Subcutaneous abdominal adipose tissue (tissue), 5 donors: ENCODE data around the gene ACSL1.
A peak's percentile ranks its signal among the peaks of the same experiment; 100 is the strongest.

Experiments used
- H3K27ac ChIP-seq: one replicate; pipeline ENCODE4 v1.7.0; 2013; ENCODE audit warnings: low read depth, mild to moderate bottlenecking, inconsistent platforms, low read length, moderate library complexity
- H3K27me3 ChIP-seq, 5 donors: one replicate each; pipeline ENCODE4 v1.7.0; 2013; ENCODE audit warnings: low read length in 5 of 5, inconsistent platforms in 1 of 5; ENCODE audit not compliant: control insufficient read depth in 5 of 5, insufficient read depth in 4 of 5
- H3K36me3 ChIP-seq, 5 donors: one replicate each; pipeline ENCODE4 v1.7.0; 2013; ENCODE audit warnings: low read length in 5 of 5; ENCODE audit not compliant: control insufficient read depth in 5 of 5, insufficient read depth in 5 of 5
- H3K4me1 ChIP-seq, 5 donors: one replicate each; pipeline ENCODE4 v1.7.0; 2013; ENCODE audit warnings: low read length in 5 of 5, mild to moderate bottlenecking in 3 of 5, moderate library complexity in 1 of 5; ENCODE audit not compliant: control insufficient read depth in 5 of 5, insufficient read depth in 5 of 5
- H3K4me3 ChIP-seq, 5 donors: one replicate each; pipeline ENCODE4 v1.7.0; 2013; ENCODE audit warnings: low read length in 5 of 5, low read depth in 1 of 5
- H3K9ac ChIP-seq, 5 donors: one replicate each; pipeline ENCODE4 v1.7.0; 2013; ENCODE audit warnings: low read length in 5 of 5, mild to moderate bottlenecking in 4 of 5, moderate library complexity in 3 of 5
- H3K9me3 ChIP-seq, 5 donors: one replicate each; pipeline ENCODE4 v1.7.0; 2013; ENCODE audit warnings: low read length in 5 of 5; ENCODE audit not compliant: control insufficient read depth in 5 of 5
- donor health status: healthy.
- donor health status: healthy.
- donor health status: healthy.
- donor health status: healthy.
- donor health status: healthy.

ACSL1 gene, protein sequence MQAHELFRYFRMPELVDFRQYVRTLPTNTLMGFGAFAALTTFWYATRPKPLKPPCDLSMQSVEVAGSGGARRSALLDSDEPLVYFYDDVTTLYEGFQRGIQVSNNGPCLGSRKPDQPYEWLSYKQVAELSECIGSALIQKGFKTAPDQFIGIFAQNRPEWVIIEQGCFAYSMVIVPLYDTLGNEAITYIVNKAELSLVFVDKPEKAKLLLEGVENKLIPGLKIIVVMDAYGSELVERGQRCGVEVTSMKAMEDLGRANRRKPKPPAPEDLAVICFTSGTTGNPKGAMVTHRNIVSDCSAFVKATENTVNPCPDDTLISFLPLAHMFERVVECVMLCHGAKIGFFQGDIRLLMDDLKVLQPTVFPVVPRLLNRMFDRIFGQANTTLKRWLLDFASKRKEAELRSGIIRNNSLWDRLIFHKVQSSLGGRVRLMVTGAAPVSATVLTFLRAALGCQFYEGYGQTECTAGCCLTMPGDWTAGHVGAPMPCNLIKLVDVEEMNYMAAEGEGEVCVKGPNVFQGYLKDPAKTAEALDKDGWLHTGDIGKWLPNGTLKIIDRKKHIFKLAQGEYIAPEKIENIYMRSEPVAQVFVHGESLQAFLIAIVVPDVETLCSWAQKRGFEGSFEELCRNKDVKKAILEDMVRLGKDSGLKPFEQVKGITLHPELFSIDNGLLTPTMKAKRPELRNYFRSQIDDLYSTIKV

GRCh38 chr4:184825896-184826690 lies at the start of gene ACSL1:
Gene ACSL1, minus strand, starts transcription at chr4:184825968. Its CDS starts 22,454 bp downstream, at chr4:184803514.
- peak within 1 kb of the TSS; percentile 80 to 88 (median 85) for H3K9ac ChIP-seq
- H3K36me3 ChIP-seq, result no peaks in the 10 kb centered on the region
- no peaks in the 10 kb centered on the region for H3K9me3 ChIP-seq
- H3K27ac ChIP-seq, result peak within 1 kb of the TSS; percentile 95
- H3K4me3 ChIP-seq, result peak within 1 kb of the TSS; percentile 65 to 97 (median 84)
- peaks cover 0 to 54% (median 48%) of the 10 kb centered on the region in 5 donors for H3K4me1 ChIP-seq
- no peaks in the 10 kb centered on the region for H3K27me3 ChIP-seq

DNA sequence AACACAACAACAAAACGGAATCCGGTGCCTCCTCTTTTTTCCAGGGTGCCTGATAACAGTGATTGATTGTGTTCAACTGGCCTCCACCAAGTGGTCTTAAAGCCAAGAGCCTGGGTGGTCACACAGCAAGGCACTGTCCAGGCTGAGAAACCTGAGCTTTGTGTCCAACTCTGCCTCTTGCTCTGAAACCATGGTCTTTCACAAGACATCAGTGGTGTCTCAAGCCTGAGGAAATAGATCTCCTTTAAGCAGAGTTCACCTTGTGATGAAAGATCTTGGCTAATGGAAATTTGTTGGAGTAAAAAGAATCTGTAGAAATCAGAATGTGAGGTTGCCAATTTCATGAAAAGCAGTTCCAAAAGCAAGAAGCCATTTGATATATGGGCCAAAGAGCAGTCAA lies 47.3 kb upstream of the ACSL1 start:
- H3K4me3 ChIP-seq, result no peak overlapping the region
- peak overlapping the region in 1 of 5 donors; percentile 38 for H3K9ac ChIP-seq
- no peaks in the 10 kb centered on the region for H3K9me3 ChIP-seq
- H3K27ac ChIP-seq, result peak overlapping the region; percentile 35
- H3K27me3 ChIP-seq, result no peaks in the 10 kb centered on the region
- H3K36me3 ChIP-seq, result no peaks in the 10 kb centered on the region
- H3K4me1 ChIP-seq, result peaks cover 0 to 39% (median 19%) of the 10 kb centered on the region in 5 donors

DNA sequence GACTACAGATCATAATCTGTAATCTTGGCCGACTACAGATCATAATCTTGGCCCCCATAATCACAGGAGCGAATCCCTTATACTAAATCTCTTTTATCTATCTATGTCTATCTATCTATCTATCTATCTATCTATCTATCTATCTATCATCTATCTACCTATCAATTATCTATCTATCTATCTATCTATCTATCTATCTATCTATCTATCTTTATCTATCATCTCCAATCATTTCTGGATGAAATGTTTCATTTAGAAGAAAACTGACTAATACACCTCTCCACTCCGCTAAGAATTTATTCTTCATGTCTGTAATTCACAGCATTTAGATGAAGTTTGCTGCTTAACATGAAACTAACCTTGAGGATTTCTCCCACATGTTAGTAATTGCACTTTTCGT lies 45.0 kb upstream of the ACSL1 start:
- Histone ChIP-seq H3K4me1 (peaks cover 0 to 37% (median 19%) of the 10 kb centered on the region in 5 donors), H3K27ac (no peak overlapping the region), H3K36me3 (no peaks in the 10 kb centered on the region), H3K9ac (no peak overlapping the region), H3K4me3 (no peak overlapping the region), H3K9me3 (no peaks in the 10 kb centered on the region), H3K27me3 (no peaks in the 10 kb centered on the region)

GRCh38 chr4:184868623-184869022 lies 42.9 kb upstream of the ACSL1 start:
- no peak overlapping the region for H3K27ac ChIP-seq
- H3K4me3 ChIP-seq, result no peak overlapping the region
- H3K4me1 ChIP-seq, result peaks cover 0 to 24% (median 6%) of the 10 kb centered on the region in 5 donors
- no peaks in the 10 kb centered on the region for H3K9me3 ChIP-seq
- no peaks in the 10 kb centered on the region for H3K36me3 ChIP-seq
- H3K9ac ChIP-seq, result no peak overlapping the region
- H3K27me3 ChIP-seq, result no peaks in the 10 kb centered on the region

GRCh38 chr4:184863916-184864315 lies 38.1 kb upstream of the ACSL1 start:
- no peaks in the 10 kb centered on the region for H3K36me3 ChIP-seq
- H3K27me3 ChIP-seq, result no peaks in the 10 kb centered on the region
- H3K9ac ChIP-seq, result no peak overlapping the region

GRCh38 chr4:184861047-184861446 lies 35.3 kb upstream of the ACSL1 start:
- no peaks in the 10 kb centered on the region for H3K9me3 ChIP-seq
- H3K27me3 ChIP-seq, result no peaks in the 10 kb centered on the region
- H3K4me3 ChIP-seq, result no peak overlapping the region
- no peak overlapping the region for H3K9ac ChIP-seq
- H3K4me1 ChIP-seq, result peaks cover 0 to 23% (median 17%) of the 10 kb centered on the region in 5 donors
- H3K36me3 ChIP-seq, result no peaks in the 10 kb centered on the region
- peak overlapping the region; percentile 88 for H3K27ac ChIP-seq

More at GRCh38 chr4:184863916-184864315, 38.1 kb upstream of the ACSL1 start:
- Histone ChIP-seq H3K27ac (no peak overlapping the region), H3K9me3 (no peaks in the 10 kb centered on the region), H3K4me1 (peaks cover 0 to 24% (median 10%) of the 10 kb centered on the region in 5 donors), H3K4me3 (no peak overlapping the region)

DNA sequence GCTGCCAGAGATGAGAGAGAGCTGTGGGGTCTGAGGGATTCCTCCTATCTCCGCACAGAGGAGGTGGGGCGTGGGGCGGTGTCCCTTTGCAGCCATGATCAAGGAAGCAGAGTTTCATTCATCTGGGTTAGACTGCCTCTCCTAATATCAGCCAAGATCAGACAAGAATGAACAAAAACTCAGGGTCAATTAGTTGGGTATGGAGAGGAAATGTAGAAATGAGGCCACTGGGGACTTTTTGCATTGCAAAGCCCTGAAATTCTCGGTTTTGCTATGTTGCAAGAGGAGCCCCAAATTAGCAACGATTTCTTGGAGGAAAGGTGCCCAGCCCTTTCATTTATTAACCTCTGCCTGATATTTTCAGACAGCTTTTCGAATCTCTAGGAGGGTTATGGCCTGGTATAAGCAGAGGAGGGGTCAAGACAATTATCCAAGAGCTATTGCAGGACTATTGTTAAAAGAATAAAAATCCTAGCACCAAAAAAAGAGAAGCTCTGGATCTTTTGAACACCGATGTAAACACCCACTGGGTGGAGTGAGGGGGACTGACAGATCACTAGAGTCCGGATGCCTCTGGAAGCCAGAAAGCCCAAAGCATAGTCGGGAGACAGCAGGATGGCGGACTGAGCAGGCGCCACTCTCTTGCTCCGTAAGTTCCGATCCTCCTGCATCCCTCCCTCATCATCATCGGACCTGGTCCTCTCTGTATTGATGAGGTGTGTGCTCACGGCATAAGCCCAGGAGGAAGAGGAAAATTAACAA lies 34.4 kb upstream of the ACSL1 start:
- no peaks in the 10 kb centered on the region for H3K9me3 ChIP-seq
- H3K4me3 ChIP-seq, result peak overlapping the region in 1 of 5 donors; percentile 29
- peak overlapping the region; percentile 88 for H3K27ac ChIP-seq
- H3K9ac ChIP-seq, result peak overlapping the region in 2 of 5 donors; percentile 46 to 62
- no peaks in the 10 kb centered on the region for H3K27me3 ChIP-seq
- no peaks in the 10 kb centered on the region for H3K36me3 ChIP-seq
- H3K4me1 ChIP-seq, result peaks cover 0 to 23% (median 17%) of the 10 kb centered on the region in 5 donors

GRCh38 chr4:184857441-184858121 lies 31.8 kb upstream of the ACSL1 start:
- Histone ChIP-seq H3K36me3 (no peaks in the 10 kb centered on the region), H3K9me3 (no peaks in the 10 kb centered on the region), H3K9ac (no peak overlapping the region), H3K4me1 (peaks cover 0 to 23% (median 17%) of the 10 kb centered on the region in 5 donors), H3K27ac (no peak overlapping the region), H3K4me3 (no peak overlapping the region), H3K27me3 (no peaks in the 10 kb centered on the region)

DNA sequence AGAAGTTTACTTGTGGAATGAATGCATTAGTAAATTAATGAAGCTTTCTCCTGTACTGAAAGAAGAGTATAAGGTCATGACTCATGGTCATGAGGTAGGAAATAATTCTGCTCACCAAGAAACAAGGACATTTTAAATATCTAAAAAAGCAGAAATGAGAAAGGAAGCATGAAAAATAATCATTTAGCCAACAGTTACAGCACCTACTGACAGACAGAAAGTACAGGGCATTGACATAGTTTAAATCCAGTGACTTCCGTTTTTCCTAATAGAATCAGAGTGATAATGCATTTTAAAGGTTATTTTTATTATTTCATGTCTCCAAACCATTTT lies 30.5 kb upstream of the ACSL1 start:
- Histone ChIP-seq H3K27ac (no peak overlapping the region), H3K36me3 (no peaks in the 10 kb centered on the region)

More for the DNA sequence above, 30.5 kb upstream of the ACSL1 start:
- Histone ChIP-seq H3K4me1 (peaks cover 0 to 20% (median 17%) of the 10 kb centered on the region in 5 donors), H3K27me3 (no peaks in the 10 kb centered on the region), H3K4me3 (no peak overlapping the region), H3K9me3 (no peaks in the 10 kb centered on the region), H3K9ac (no peak overlapping the region)
